ENCODE data around the gene IMMP2L.

DNA sequence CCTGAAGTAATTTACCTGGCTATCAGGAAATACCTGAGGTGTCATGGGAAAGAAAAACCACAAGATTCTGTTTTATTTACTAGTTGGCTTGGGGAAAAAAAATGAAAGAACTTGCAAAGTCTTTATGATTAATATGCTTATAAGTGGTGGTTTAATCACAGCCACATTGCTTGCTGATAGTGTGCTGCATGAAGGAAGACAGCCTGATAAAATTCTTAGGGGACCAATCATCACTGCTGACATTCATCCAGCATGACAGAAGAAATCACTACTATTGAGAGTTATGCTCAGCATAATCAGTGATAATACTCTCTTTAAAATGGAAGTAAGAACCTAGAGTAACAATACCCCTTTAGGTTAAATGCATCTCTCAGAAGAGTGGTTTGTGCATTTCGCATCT lies 621.5 kb downstream of the IMMP2L start:
- TF ChIP-seq, protein P1, sequence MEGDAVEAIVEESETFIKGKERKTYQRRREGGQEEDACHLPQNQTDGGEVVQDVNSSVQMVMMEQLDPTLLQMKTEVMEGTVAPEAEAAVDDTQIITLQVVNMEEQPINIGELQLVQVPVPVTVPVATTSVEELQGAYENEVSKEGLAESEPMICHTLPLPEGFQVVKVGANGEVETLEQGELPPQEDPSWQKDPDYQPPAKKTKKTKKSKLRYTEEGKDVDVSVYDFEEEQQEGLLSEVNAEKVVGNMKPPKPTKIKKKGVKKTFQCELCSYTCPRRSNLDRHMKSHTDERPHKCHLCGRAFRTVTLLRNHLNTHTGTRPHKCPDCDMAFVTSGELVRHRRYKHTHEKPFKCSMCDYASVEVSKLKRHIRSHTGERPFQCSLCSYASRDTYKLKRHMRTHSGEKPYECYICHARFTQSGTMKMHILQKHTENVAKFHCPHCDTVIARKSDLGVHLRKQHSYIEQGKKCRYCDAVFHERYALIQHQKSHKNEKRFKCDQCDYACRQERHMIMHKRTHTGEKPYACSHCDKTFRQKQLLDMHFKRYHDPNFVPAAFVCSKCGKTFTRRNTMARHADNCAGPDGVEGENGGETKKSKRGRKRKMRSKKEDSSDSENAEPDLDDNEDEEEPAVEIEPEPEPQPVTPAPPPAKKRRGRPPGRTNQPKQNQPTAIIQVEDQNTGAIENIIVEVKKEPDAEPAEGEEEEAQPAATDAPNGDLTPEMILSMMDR (IDR thresholded peaks at IDR 0.05) = no peak
- TF ChIP-seq POLR2A (IDR thresholded peaks at IDR 0.05) = no peak

Measured in body of pancreas (tissue), 4 donors.